ENCODE results near the gene HLA-DPA1. TPM values are rescaled to one million over a fixed set of nuclear protein-coding genes. Genes with fewer than 3 reads are reported as not detected.

Gene HLA-DPA1
- polyA plus RNA-seq, 2 donors = 7.8 to 27.2 TPM

DNA sequence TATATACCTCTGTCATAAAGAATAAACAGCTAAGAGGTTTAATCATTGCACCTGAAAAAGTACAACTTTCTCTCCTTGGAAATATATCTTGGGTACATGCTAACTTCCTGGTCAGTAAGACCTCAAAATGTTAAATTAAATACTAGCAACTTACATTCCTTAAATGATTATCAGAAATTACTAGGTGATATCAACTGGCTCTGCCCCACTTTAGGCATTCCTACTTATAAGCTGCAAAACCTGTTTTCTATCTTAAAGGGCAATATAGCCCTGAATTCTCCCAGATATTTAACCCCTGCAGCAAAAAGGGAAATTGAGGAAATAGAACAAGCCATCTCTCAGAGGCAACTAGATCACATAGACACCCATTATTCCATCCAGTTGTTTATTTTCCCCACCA is 20.8 kb downstream of the HLA-DPA1 start:
- Histone ChIP-seq H3K36me3 (ENCODE audit: control insufficient read depth in 2 of 2, insufficient read depth in 2 of 2, low read length in 1 of 2) (no peaks in the 10 kb centered on the region), H3K27me3 (ENCODE audit: control insufficient read depth in 1 of 2, insufficient read depth in 2 of 2, low read length in 2 of 2) (no peaks in the 10 kb centered on the region), H3K4me3 (ENCODE audit: low read depth in 1 of 2, low read length in 2 of 2) (no peak overlapping the region), H3K9me3 (ENCODE audit: control insufficient read depth in 2 of 2, insufficient read depth in 1 of 2, low read depth in 1 of 2, low read length in 1 of 2) (no peaks in the 10 kb centered on the region), H3K27ac (ENCODE audit: low read depth in 2 of 2, low read length in 1 of 2) (no peak overlapping the region), H3K4me1 (ENCODE audit: control insufficient read depth in 2 of 2, insufficient read depth in 2 of 2, low read length in 1 of 2) (no peaks in the 10 kb centered on the region)

DNA sequence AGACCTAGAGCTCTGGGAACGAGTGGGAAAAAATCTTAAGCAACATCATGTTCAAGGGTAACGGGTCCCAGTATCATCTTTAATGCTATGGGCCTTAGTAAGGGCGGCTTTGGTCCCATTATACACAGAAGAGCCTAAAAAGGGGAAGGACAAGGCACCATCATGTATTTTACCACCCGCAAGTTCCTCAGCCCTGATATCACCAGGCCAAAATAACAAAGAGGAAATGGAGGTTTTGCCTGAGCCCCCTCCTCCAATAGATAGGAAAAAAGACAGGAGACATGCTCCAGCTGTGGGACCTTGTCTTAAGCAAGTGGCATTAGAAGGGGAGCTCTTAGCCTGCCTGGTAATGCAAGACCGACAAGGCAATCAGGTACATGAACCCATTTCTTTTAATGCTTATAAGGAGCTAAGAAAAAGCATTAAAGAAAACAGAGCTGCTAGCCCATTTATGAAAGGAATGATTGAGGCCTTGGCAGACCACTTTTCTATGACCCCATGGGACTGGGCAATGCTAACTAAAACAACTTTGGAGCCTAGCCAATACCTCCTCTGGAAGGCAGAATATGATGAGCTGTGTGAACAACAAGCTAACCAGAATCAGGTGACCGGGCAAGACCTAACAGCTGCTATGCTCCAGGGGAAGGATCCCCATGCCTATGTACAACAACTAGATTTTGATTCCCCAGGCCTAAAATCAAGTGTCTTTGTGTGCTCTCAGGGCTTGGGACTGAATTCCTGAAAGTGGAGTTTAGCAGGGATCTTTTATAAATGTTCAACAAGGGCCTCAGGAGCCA is 23.2 kb downstream of the HLA-DPA1 start:
- no peak overlapping the region for H3K4me3 ChIP-seq (ENCODE audit: low read depth in 1 of 2, low read length in 2 of 2)
- no peaks in the 10 kb centered on the region for H3K9me3 ChIP-seq (ENCODE audit: control insufficient read depth in 2 of 2, insufficient read depth in 1 of 2, low read depth in 1 of 2, low read length in 1 of 2)
- no peak overlapping the region for H3K27ac ChIP-seq (ENCODE audit: low read depth in 2 of 2, low read length in 1 of 2)
- H3K36me3 ChIP-seq (ENCODE audit: control insufficient read depth in 2 of 2, insufficient read depth in 2 of 2, low read length in 1 of 2) = no peaks in the 10 kb centered on the region
- 72 to 73% methylated on average over 6 of the region's 6 CpGs for WGBS, 2 donors
- no peaks in the 10 kb centered on the region for H3K27me3 ChIP-seq (ENCODE audit: control insufficient read depth in 1 of 2, insufficient read depth in 2 of 2, low read length in 2 of 2)
- no peaks in the 10 kb centered on the region for H3K4me1 ChIP-seq (ENCODE audit: control insufficient read depth in 2 of 2, insufficient read depth in 2 of 2, low read length in 1 of 2)

DNA sequence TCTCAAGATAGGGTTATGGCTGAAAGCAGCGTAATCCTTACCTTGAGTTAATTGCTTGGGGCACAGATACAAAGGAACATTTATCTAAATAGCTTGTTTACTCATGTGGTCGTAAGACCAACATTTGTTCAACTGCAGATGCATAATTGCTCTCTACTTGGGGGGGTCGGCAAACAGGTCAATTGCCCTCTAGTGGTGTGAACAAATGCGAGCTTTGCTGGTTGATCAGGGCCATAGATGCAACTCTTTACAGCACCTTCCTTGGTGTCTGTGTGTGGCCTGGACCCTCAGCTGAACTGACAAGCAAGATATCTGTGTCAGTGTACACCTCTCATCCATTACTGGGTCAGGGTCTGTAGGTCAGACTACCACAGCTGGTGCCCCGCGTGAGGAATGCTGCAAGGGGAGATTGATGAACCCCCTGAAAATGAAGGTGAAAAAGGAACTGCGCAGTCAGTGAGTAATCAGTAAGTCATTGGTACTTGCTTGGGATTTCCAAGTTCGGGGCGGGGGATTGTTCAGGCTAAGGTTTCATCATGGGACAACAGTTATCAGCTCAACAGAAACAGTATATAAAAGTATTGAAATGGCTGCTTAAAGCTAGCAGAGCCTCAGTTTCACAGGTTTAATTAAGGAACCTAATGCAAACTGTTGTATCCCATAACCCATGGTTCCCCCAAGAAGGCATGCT is 24.0 kb downstream of the HLA-DPA1 start:
- H3K4me3 ChIP-seq (ENCODE audit: low read depth in 1 of 2, low read length in 2 of 2) = no peak overlapping the region
- 55 to 61% methylated on average over 9 of the region's 9 CpGs for WGBS, 2 donors
- no peaks in the 10 kb centered on the region for H3K36me3 ChIP-seq (ENCODE audit: control insufficient read depth in 2 of 2, insufficient read depth in 2 of 2, low read length in 1 of 2)
- H3K9me3 ChIP-seq (ENCODE audit: control insufficient read depth in 2 of 2, insufficient read depth in 1 of 2, low read depth in 1 of 2, low read length in 1 of 2) = no peaks in the 10 kb centered on the region
- no peaks in the 10 kb centered on the region for H3K27me3 ChIP-seq (ENCODE audit: control insufficient read depth in 1 of 2, insufficient read depth in 2 of 2, low read length in 2 of 2)
- H3K4me1 ChIP-seq (ENCODE audit: control insufficient read depth in 2 of 2, insufficient read depth in 2 of 2, low read length in 1 of 2) = no peaks in the 10 kb centered on the region
- H3K27ac ChIP-seq (ENCODE audit: low read depth in 2 of 2, low read length in 1 of 2) = no peak overlapping the region

DNA sequence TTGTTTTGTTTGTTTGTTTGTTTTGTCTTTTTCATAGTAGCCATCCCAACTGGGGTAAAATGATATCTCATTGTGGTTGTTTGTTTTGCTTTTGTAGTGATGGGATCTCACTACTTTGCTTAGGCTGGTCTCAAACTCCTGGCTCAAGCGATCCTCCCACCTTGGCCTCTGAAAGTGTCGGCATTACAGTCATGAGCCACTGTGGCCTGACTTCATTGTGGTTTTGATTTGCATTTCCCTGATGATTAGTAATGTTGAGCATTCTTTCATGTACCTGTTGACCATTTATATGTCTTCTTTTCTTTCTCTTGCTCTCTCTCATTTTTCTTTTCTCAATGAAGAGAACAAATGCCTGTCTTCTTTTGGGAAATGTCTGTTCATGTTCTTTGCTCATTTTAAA is 33.3 kb downstream of the HLA-DPA1 start:
- no peak overlapping the region for H3K27ac ChIP-seq (ENCODE audit: low read depth in 2 of 2, low read length in 1 of 2)
- H3K9me3 ChIP-seq (ENCODE audit: control insufficient read depth in 2 of 2, insufficient read depth in 1 of 2, low read depth in 1 of 2, low read length in 1 of 2) = no peaks in the 10 kb centered on the region
- H3K27me3 ChIP-seq (ENCODE audit: control insufficient read depth in 1 of 2, insufficient read depth in 2 of 2, low read length in 2 of 2) = peaks cover 0 to 3% of the 10 kb centered on the region in 2 donors
- no peak overlapping the region for H3K4me3 ChIP-seq (ENCODE audit: low read depth in 1 of 2, low read length in 2 of 2)
- H3K4me1 ChIP-seq (ENCODE audit: control insufficient read depth in 2 of 2, insufficient read depth in 2 of 2, low read length in 1 of 2) = no peaks in the 10 kb centered on the region
- H3K36me3 ChIP-seq (ENCODE audit: control insufficient read depth in 2 of 2, insufficient read depth in 2 of 2, low read length in 1 of 2) = no peaks in the 10 kb centered on the region
- 85 to 92% methylated on average over 2 of the region's 2 CpGs for WGBS, 2 donors

DNA sequence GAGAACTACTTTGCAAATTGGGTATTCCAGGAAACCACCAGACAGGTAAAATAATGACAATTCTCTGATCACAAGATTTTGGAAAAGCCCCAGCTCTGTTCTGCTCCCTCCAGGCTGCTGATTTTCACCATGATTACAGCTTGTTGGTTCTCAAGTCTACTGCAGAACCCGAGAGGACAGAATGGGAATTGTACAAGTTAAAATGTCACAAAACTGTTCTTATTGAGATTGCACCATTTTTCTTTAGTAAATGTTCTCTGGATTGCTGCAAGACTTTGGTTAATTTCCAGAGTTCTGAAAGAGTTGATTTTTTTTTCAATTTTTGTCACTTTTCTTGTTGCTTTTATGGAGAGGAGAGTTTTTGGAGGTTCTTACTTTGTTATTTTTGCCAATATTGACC is 36.9 kb downstream of the HLA-DPA1 start:
- H3K36me3 ChIP-seq (ENCODE audit: control insufficient read depth in 2 of 2, insufficient read depth in 2 of 2, low read length in 1 of 2) = no peaks in the 10 kb centered on the region
- no peak overlapping the region for H3K27ac ChIP-seq (ENCODE audit: low read depth in 2 of 2, low read length in 1 of 2)
- peaks cover 0 to 3% of the 10 kb centered on the region in 2 donors for H3K27me3 ChIP-seq (ENCODE audit: control insufficient read depth in 1 of 2, insufficient read depth in 2 of 2, low read length in 2 of 2)
- H3K9me3 ChIP-seq (ENCODE audit: control insufficient read depth in 2 of 2, insufficient read depth in 1 of 2, low read depth in 1 of 2, low read length in 1 of 2) = no peaks in the 10 kb centered on the region
- no peaks in the 10 kb centered on the region for H3K4me1 ChIP-seq (ENCODE audit: control insufficient read depth in 2 of 2, insufficient read depth in 2 of 2, low read length in 1 of 2)
- WGBS, 2 donors = 62 to 64% methylated on average over 1 of the region's 1 CpG
- H3K4me3 ChIP-seq (ENCODE audit: low read depth in 1 of 2, low read length in 2 of 2) = no peak overlapping the region

DNA sequence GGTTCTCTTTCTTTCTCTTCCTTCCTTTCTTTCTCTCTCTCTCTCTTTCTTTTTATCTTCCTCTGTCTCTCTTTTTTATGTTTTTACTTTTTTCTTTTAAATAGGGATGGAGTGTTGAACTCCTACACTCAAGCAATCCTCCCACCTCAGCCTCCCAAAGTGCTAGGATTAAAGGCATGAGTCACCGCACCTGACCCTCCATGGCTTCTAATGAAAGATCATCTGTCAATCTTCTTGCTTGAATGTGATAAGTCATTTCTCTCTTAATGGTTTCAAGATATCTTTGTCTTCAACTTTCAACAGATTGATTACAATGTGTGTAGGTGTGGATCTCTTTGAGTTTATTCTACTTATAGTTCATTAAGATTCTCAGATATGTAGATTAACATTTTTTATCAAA is 38.9 kb downstream of the HLA-DPA1 start:
- H3K4me3 ChIP-seq (ENCODE audit: low read depth in 1 of 2, low read length in 2 of 2) = no peak overlapping the region
- no peak overlapping the region for H3K27ac ChIP-seq (ENCODE audit: low read depth in 2 of 2, low read length in 1 of 2)
- WGBS, 2 donors = 88 to 91% methylated on average over 1 of the region's 1 CpG
- H3K36me3 ChIP-seq (ENCODE audit: control insufficient read depth in 2 of 2, insufficient read depth in 2 of 2, low read length in 1 of 2) = no peaks in the 10 kb centered on the region
- H3K9me3 ChIP-seq (ENCODE audit: control insufficient read depth in 2 of 2, insufficient read depth in 1 of 2, low read depth in 1 of 2, low read length in 1 of 2) = no peaks in the 10 kb centered on the region
- H3K4me1 ChIP-seq (ENCODE audit: control insufficient read depth in 2 of 2, insufficient read depth in 2 of 2, low read length in 1 of 2) = no peaks in the 10 kb centered on the region
- peaks cover 0 to 3% of the 10 kb centered on the region in 2 donors for H3K27me3 ChIP-seq (ENCODE audit: control insufficient read depth in 1 of 2, insufficient read depth in 2 of 2, low read length in 2 of 2)

DNA sequence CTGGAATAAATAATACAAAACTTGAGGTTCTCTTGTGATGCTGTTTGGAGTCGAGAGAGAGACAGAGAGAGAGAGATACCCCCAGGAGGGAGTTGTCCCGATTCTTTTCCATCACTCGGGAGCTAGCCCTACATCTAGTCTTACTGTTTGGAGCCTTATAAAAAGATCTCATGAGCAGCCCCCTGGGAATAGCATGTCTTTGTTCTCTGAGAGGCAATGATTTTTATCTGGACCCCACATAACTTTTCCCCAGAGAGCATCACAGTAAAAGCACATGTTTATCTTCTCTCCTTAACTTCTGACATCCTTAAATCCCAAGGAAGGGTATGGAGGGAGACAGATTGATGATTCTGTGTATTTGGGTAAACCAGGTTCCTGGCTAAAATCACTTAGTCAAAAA is 43.2 kb downstream of the HLA-DPA1 start:
- Histone ChIP-seq H3K36me3 (ENCODE audit: control insufficient read depth in 2 of 2, insufficient read depth in 2 of 2, low read length in 1 of 2) (no peaks in the 10 kb centered on the region), H3K4me1 (ENCODE audit: control insufficient read depth in 2 of 2, insufficient read depth in 2 of 2, low read length in 1 of 2) (no peaks in the 10 kb centered on the region)

DNA sequence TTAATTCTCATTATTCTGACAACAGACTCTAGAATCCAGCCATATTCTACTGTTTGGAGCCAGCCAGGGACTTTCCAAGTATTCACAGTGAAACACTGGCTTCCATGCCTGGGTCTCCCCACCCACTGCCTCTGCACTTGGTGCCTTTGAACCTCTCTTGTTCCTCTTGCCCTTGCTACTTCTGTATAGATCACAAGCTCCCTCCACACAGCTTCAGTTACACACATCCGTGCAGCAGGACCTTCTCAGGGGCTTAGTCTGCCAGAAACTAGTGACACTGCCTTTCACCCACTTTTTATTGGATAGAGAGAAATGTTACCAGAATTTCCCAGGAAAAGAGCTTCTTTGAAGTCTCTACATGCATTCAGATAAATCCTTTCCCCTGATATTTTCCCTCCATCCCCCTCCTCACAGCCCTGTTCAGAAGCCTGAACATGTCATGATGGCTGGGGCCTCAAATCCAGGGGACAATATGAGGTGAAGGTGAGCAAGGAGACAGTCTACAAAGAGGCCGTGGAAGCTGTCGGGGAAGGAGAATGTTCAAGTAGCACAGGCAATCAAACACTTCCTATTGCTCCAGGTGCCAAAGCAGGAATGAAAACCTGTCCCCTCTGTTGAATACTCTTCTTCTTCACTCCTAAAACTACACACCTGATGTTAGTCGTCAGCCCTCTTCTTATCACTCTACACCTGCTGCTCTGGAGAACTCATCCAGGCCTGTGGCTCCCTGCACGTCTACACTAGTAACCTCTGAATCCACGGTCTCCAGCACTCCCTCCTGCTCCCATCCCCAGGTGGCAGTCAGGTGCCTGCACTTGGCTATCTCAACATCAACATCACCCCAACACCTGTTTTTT is 43.9 kb downstream of the HLA-DPA1 start:
- no peaks in the 10 kb centered on the region for H3K4me1 ChIP-seq (ENCODE audit: control insufficient read depth in 2 of 2, insufficient read depth in 2 of 2, low read length in 1 of 2)
- peak overlapping the region; percentile 28 to 42 for H3K27ac ChIP-seq (ENCODE audit: low read depth in 2 of 2, low read length in 1 of 2)
- no peak overlapping the region for H3K4me3 ChIP-seq (ENCODE audit: low read depth in 1 of 2, low read length in 2 of 2)
- H3K9me3 ChIP-seq (ENCODE audit: control insufficient read depth in 2 of 2, insufficient read depth in 1 of 2, low read depth in 1 of 2, low read length in 1 of 2) = no peaks in the 10 kb centered on the region
- H3K27me3 ChIP-seq (ENCODE audit: control insufficient read depth in 1 of 2, insufficient read depth in 2 of 2, low read length in 2 of 2) = no peaks in the 10 kb centered on the region
- WGBS, 2 donors = 55 to 58% methylated on average over 6 of the region's 6 CpGs
- H3K36me3 ChIP-seq (ENCODE audit: control insufficient read depth in 2 of 2, insufficient read depth in 2 of 2, low read length in 1 of 2) = no peaks in the 10 kb centered on the region

More for the DNA sequence above, 43.2 kb downstream of the HLA-DPA1 start:
- no peak overlapping the region for H3K27ac ChIP-seq (ENCODE audit: low read depth in 2 of 2, low read length in 1 of 2)
- no peaks in the 10 kb centered on the region for H3K27me3 ChIP-seq (ENCODE audit: control insufficient read depth in 1 of 2, insufficient read depth in 2 of 2, low read length in 2 of 2)
- H3K9me3 ChIP-seq (ENCODE audit: control insufficient read depth in 2 of 2, insufficient read depth in 1 of 2, low read depth in 1 of 2, low read length in 1 of 2) = no peaks in the 10 kb centered on the region
- no peak overlapping the region for H3K4me3 ChIP-seq (ENCODE audit: low read depth in 1 of 2, low read length in 2 of 2)
- WGBS, 2 donors = 52 to 79% methylated on average over 3 of the region's 3 CpGs

DNA sequence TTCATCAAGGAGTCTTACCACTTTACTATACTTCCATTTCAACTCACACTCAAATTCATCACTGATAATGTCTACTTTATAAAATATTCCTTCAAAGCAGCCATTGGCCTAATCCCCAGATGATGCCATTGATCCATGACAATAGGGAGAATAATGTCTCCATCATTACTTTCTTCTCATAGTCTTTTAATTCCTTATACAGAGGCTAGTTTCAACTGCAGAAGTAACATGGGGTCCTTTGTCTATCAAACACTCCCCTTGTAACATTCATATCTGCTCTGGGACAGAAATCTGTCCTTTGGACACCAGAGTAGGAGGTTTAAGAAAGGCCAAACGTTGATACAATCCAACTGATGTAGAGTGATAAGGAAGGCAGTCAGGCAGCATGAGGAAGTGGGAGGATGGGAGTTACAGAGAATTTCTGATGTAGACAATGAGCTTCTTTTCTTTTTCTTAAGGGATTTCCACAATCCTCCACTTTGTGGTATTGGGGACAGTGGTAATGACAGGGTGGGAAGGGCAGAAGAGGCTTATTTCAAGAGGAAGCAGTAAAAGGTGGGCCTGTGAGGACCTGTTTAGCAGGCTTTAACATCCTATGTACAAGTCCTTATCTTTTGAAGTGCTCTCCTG is 45.1 kb downstream of the HLA-DPA1 start:
- Histone ChIP-seq H3K27me3 (ENCODE audit: control insufficient read depth in 1 of 2, insufficient read depth in 2 of 2, low read length in 2 of 2) (no peaks in the 10 kb centered on the region), H3K9me3 (ENCODE audit: control insufficient read depth in 2 of 2, insufficient read depth in 1 of 2, low read depth in 1 of 2, low read length in 1 of 2) (no peaks in the 10 kb centered on the region), H3K4me3 (ENCODE audit: low read depth in 1 of 2, low read length in 2 of 2) (no peak overlapping the region), H3K36me3 (ENCODE audit: control insufficient read depth in 2 of 2, insufficient read depth in 2 of 2, low read length in 1 of 2) (no peaks in the 10 kb centered on the region), H3K27ac (ENCODE audit: low read depth in 2 of 2, low read length in 1 of 2) (peak overlapping the region in 1 of 2 donors; percentile 41), H3K4me1 (ENCODE audit: control insufficient read depth in 2 of 2, insufficient read depth in 2 of 2, low read length in 1 of 2) (no peaks in the 10 kb centered on the region)
- WGBS, 2 donors = 14 to 39% methylated on average over 1 of the region's 1 CpG
